RPMI8226 (cell line): Measurements from ENCODE around the gene EFNA3.

ENCODE experiments used
- DNase-seq: peaks from one replicate; pipeline ENCODE4 v3.0.0-alpha.2; 2015

EFNA3 gene

DNA sequence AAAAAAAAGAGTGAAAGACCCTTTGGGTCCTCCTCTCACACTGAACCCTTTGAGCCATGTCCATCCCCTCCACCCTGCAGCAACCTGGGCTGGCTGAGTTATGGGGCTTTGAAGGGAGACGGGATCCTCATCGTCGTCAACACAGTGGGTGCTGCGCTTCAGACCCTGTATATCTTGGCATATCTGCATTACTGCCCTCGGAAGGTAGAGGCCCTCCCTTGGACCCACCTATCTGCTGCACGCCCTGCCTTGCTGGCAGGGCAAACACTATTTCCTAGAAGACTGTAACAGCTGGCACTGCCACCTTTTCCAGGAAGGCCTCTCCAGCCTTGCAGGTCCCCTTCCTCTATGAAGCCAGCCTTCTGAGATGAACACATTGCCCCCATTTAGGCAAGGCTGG lies 58.1 kb downstream of the EFNA3 start:
- peak; percentile 36 for DNase-seq
